SH-SY5Y (cell line): Measurements from ENCODE around the gene MOSPD2.

ENCODE experiments used
- GATA2 ChIP-seq: IDR thresholded peaks from 2 replicates; pipeline ENCODE4 v1.6.1; 2011; ENCODE audit warnings: mild to moderate bottlenecking, low read depth, low read length
- GATA3 ChIP-seq: IDR thresholded peaks from 2 replicates; pipeline ENCODE4 v1.6.1; 2011; ENCODE audit warnings: low read depth, mild to moderate bottlenecking, low read length, moderate library complexity

- TF ChIP-seq GATA2 (no peak), GATA3 (no peak)
These were observed 40.0 kb downstream of the MOSPD2 start for GRCh38 chrX:14913241-14913640.
